A673 (cell line): ENCODE data around the gene ACADL. TPM values are rescaled to one million over a fixed set of nuclear protein-coding genes. Genes with fewer than 3 reads are reported as not detected.
A peak's percentile ranks its signal among the peaks of the same experiment; 100 is the strongest.

Experiments used
- BruUV-seq: library from RNA; stranded (reverse); fragments of 400-500 nt; replicated peaks from 2 replicates; lab custom pipeline; 2021; lab: Mats Ljungman, UMichigan
- CTCF ChIA-PET: fragments of 300-600 bp; sonication (Branson Sonifier 250); formaldehyde crosslinking; loops from one replicate; lab custom pipeline; 2022; ENCODE audit warnings: antibody characterized with exemption; lab: Charles Lee
- POLR2A ChIA-PET: fragments of 300-600 bp; sonication (Branson Sonifier 250); formaldehyde crosslinking; loops from one replicate; lab custom pipeline; 2022; ENCODE audit warnings: antibody characterized with exemption; ENCODE audit not compliant: low non-redundant PET; lab: Charles Lee
- DNase-seq: peaks from one replicate; pipeline ENCODE4 v3.0.0-alpha.2; 2015; ENCODE audit warnings: low spot score
- H3K27ac ChIP-seq: fragments of 200-600 bp; sonication (generic); 2 replicates; pipeline ENCODE4 v1.5.1; 2016; ENCODE audit warnings: mixed run types, low read depth, mild to moderate bottlenecking, mixed read lengths, antibody characterized with exemption, low read length; ENCODE audit not compliant: poor library complexity, severe bottlenecking
- H3K27me3 ChIP-seq: fragments of 200-600 bp; sonication (generic); replicated peaks from 2 replicates; pipeline ENCODE4 v1.6.1; 2017; ENCODE audit warnings: mixed run types, low read depth, mild to moderate bottlenecking, mixed read lengths, antibody characterized with exemption, low read length; ENCODE audit not compliant: insufficient read depth, poor library complexity
- H3K36me3 ChIP-seq: fragments of 200-600 bp; sonication (generic); 2 replicates; pipeline ENCODE4 v1.6.1; 2016; ENCODE audit warnings: mixed run types, mild to moderate bottlenecking, mixed read lengths, antibody characterized with exemption, low read length; ENCODE audit not compliant: insufficient read depth, poor library complexity, severe bottlenecking
- H3K4me1 ChIP-seq: fragments of 200-600 bp; sonication (generic); 2 replicates; pipeline ENCODE4 v1.6.1; 2017; ENCODE audit warnings: mixed run types, mild to moderate bottlenecking, mixed read lengths, antibody characterized with exemption, low read length; ENCODE audit not compliant: insufficient read depth, poor library complexity, severe bottlenecking
- H3K4me3 ChIP-seq: fragments of 200-600 bp; sonication (generic); 2 replicates; pipeline ENCODE4 v1.5.1; 2016; ENCODE audit warnings: low read depth, mixed run types, mild to moderate bottlenecking, mixed read lengths, low read length; ENCODE audit not compliant: poor library complexity, severe bottlenecking
- H3K9me3 ChIP-seq: fragments of 200-600 bp; sonication (generic); 2 replicates; pipeline ENCODE4 v1.6.1; 2016; ENCODE audit warnings: mixed run types, low read depth, mild to moderate bottlenecking, mixed read lengths, antibody characterized with exemption, low read length; ENCODE audit not compliant: poor library complexity, severe bottlenecking
- CTCF ChIP-seq: fragments of 300-800, 200-600 bp; sonication (generic); conservative IDR thresholded peaks from 2 replicates; pipeline ENCODE4 v1.5.1; 2017; ENCODE audit warnings: low read depth, mild to moderate bottlenecking, antibody characterized with exemption, low read length, moderate library complexity, mixed read lengths
- EZH2 ChIP-seq: fragments of 200-600 bp; sonication (generic); IDR thresholded peaks from 2 replicates; pipeline ENCODE4 v1.6.1; 2017; ENCODE audit warnings: borderline replicate concordance, low read depth, mild to moderate bottlenecking, mixed read lengths, antibody characterized with exemption, low read length; ENCODE audit not compliant: poor library complexity, severe bottlenecking
- intact Hi-C: fragments of 100-400 bp; cut with micrococcal nuclease; formaldehyde crosslinking; loops from one replicate; pipeline ENCODE4 v1.10.0; 2022; ENCODE audit not compliant: unreplicated experiment
- total RNA-seq: library from RNA; stranded (reverse); gene quantifications from 2 replicates; pipeline ENCODE4 v1.2.3, GENCODE V29; 2021

The ACADL gene
- total RNA-seq, 1 experiment from 2014 or later, result not detected

DNA sequence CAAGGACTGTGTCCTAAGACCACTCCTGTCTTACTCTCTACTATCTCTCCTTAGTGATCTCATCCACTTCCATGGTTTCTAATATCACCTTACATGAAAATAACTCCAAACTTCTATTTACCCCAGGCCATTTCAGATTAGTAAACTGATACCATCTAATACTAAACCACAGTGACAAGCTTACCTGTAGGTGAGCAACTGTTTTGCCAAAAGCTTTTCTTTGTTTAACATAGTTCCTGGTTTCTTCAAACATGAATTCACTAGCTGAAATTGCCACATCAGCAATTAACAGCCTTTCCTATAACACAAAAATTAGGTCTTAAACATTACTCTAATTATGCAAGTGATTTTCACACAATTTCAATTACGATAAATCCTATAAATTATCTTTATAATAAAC, 22.1 kb downstream of the ACADL start:
- CTCF ChIA-PET, result no interaction called here
- H3K9me3 ChIP-seq, result no peaks in the 10 kb centered on the region
- no peaks in the 10 kb centered on the region for H3K36me3 ChIP-seq
- TF ChIP-seq CTCF, result no peak
- TF ChIP-seq EZH2, result no peak
- no peak overlapping the region for H3K27ac ChIP-seq
- intact Hi-C loops, result no loop called here
- DNase-seq, result no peak
- POLR2A ChIA-PET, result no interaction called here
- no peak overlapping the region for H3K4me3 ChIP-seq
- no TSS peak for BruUV-seq
- H3K27me3 ChIP-seq, result peaks cover 9% of the 10 kb centered on the region
- peaks cover 9% of the 10 kb centered on the region for H3K4me1 ChIP-seq

DNA sequence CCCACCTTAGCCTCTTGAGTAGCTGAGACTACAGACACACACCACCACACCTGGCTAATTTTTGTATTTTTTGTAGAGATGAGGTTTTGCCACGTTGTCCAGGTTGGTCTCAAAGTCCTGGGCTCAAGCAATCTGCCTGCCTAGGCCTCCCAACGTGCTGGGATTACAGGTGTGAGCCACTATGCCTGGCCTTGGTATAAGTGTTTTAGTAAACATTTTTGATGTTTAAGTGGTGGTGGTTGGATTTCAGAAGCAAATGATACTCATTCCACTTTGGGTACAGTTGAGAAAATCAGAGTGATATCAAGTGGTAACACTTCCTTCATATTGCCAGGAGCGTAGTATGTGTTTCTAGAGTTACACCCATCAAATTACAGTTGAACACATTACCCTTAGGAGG, 25.4 kb downstream of the ACADL start:
- no peak for TF ChIP-seq EZH2
- TF ChIP-seq CTCF, result no peak
- ChIA-PET POLR2A (no interaction called here), CTCF (no interaction called here)
- Histone ChIP-seq H3K36me3 (no peaks in the 10 kb centered on the region), H3K4me1 (peaks cover 24% of the 10 kb centered on the region), H3K9me3 (no peaks in the 10 kb centered on the region), H3K27ac (no peak overlapping the region), H3K27me3 (peaks cover 9% of the 10 kb centered on the region), H3K4me3 (no peak overlapping the region)
- BruUV-seq, result no TSS peak
- intact Hi-C loops, result loop anchor here (5.0 to 10.0 kb wide), 3 partner anchors 625 to 1805 kb away; no protein-coding TSS in a partner anchor
- no peak for DNase-seq

- intact Hi-C loops, result loop anchor here (5.0 to 10.0 kb wide), 3 partner anchors 624 to 1804 kb away; no protein-coding TSS in a partner anchor
- TF ChIP-seq EZH2 (no peak), CTCF (peak; percentile 68)
- Histone ChIP-seq H3K27ac (no peak overlapping the region), H3K36me3 (no peaks in the 10 kb centered on the region), H3K9me3 (no peaks in the 10 kb centered on the region), H3K4me3 (no peak overlapping the region), H3K4me1 (peaks cover 24% of the 10 kb centered on the region), H3K27me3 (peaks cover 9% of the 10 kb centered on the region)
- ChIA-PET CTCF (interaction anchor here (0.9 kb wide), 1 partner anchor 266 kb away, joined by 3 read pairs; no protein-coding TSS in a partner anchor), POLR2A (no interaction called here)
- BruUV-seq, result no TSS peak
- peak; percentile 59 for DNase-seq
These were observed 26.0 kb downstream of the ACADL start for GRCh38 chr2:210199186-210199765.
